ENCODE results near the gene GSTM1. TPM values are rescaled to one million over a fixed set of nuclear protein-coding genes. Genes with fewer than 3 reads are reported as not detected.
"Not testable (repeated sequence)": the region's sequence is repeated elsewhere in the genome, so short reads cannot be mapped to it uniquely, and the experiment has no call there.

GSTM1 gene
- total RNA-seq, 1 donor: not detected

DNA sequence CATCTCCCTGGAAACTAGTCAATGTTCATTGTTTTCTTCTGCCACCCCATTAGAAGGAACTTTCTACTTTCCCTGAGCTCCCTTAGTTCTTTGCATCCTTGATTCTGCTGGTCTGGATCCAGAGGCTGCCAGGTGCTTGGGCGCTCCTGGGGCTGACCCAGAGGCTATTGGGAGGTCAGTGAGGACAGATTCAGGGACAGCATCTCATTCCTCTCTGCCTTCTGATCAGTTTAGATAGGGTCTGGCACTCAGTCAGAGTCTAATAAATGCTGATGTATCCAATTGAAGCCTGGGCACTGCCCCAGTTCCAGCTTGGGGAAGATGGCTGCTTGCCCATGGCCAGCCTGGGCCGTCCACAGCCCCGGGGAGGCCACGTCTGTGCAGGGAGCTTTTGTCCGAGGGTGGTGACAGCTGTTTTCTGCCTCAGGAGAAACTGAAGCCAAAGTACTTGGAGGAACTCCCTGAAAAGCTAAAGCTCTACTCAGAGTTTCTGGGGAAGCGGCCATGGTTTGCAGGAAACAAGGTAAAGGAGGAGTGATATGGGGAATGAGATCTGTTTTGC is 2.3 kb downstream of the GSTM1 start:
- no peak for TF ChIP-seq CTCF (IDR thresholded peaks at IDR 0.05; ENCODE audit: insufficient read depth, low read length)
- DNase-seq (ENCODE audit: low read depth): no peak
- H3K4me3 ChIP-seq (ENCODE audit: low read depth, low read length): no peak overlapping the region

DNA sequence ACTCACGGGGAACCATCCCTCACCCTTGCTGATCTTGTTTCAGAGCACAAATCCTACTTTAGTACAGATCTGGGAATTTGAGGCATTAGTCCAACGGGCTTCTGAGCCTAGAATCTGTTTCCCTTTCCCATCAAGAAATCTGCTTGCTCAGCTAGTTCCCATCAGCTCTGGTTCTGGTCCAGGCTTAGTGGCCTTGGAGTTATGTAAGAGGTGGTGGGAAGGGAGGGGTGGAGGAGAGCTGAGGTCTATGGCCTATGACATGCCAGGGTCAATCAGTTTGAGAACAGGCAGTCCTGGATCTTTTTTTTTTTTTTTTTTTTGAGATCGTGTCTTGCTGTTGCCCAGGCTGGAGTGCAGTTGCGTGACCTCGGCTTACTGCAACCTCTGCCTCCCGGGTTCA is 4.1 kb downstream of the GSTM1 start:
- H3K4me3 ChIP-seq (ENCODE audit: low read depth, low read length): no peak overlapping the region
- no peak for DNase-seq (ENCODE audit: low read depth)
- TF ChIP-seq CTCF (IDR thresholded peaks at IDR 0.05; ENCODE audit: insufficient read depth, low read length): no peak

DNA sequence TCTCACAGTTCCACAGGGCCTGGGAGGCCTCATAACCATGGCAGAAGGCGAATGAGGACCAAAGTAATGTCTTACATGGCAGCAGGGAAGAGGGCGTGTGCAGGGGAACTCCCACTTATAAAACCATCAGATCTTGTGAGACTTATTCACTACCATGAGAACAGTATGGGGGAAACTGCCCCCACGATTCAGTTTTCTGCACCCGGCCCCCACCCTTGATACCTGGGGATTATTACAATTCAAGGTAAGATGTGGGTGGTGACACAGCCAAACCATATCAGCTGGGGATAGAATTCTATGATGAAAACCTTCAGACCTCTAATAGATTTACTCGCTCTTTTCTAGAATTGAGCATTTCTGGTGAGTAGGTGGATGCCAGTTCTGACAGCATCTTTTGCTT is 6.8 kb downstream of the GSTM1 start:
- DNase-seq (ENCODE audit: low read depth); H3K4me3 ChIP-seq (ENCODE audit: low read depth, low read length): not testable (repeated sequence)

DNA sequence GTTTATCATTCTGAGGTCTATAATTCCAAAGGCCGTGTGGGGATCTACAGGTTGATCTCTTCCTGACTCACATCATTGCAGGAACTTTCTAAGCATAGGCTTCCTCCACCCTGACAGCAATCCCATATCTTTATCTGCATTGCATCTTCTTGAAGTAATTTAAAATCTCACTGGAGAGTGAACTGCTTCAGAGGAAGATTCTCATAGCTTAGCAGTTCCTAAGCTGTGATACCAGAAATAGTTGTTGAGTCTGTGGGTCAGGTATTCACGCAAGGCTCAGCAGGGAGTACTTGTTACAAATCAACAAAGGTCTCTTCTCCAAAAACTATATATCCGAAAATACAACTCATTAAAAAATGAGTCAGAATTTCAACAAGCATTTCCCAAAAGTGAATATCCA is 7.5 kb downstream of the GSTM1 start:
- not testable (repeated sequence) for H3K4me3 ChIP-seq (ENCODE audit: low read depth, low read length); DNase-seq (ENCODE audit: low read depth)

DNA sequence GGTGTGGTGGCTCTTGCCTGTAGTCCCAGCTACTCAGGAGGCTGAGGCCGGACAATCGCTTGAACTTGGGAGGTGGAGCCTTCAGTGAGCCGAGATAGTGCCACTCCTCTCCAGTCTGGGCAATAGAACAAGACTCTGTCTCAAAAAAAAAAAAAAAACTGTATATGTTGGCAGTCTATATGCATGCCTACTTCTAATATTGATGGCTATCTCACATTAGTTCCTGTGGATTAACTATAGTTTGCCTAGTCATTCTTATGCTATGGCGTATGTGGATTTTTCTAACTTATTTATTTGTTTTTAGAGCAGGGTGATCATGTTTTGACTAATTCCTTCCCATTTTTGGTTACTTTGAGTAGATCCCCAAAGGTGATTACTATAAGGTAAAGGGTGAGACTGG is 9.4 kb downstream of the GSTM1 start:
- no peak for TF ChIP-seq CTCF (IDR thresholded peaks at IDR 0.05; ENCODE audit: insufficient read depth, low read length)
- DNase-seq (ENCODE audit: low read depth): no peak
- H3K4me3 ChIP-seq (ENCODE audit: low read depth, low read length): no peak overlapping the region

DNA sequence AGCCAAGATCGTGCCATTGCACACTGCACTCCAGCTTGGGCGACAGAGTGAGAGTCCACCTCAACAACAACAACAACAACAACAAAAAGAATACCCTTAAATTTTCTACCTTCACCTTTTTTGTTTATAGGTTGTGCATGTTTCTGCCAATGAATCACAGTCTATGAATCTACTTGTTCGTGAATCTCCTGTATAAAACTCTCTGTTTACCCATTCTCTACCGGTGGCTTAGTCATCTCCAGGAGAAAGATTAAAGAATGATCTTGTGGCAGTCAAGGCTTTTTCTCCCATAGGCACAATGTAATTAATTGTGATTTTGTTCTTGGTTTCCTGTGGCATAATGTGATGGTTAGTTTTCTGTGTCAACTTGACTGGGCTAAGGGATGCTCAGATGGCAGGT is 10.2 kb downstream of the GSTM1 start:
- H3K4me3 ChIP-seq (ENCODE audit: low read depth, low read length); DNase-seq (ENCODE audit: low read depth): not testable (repeated sequence)

DNA sequence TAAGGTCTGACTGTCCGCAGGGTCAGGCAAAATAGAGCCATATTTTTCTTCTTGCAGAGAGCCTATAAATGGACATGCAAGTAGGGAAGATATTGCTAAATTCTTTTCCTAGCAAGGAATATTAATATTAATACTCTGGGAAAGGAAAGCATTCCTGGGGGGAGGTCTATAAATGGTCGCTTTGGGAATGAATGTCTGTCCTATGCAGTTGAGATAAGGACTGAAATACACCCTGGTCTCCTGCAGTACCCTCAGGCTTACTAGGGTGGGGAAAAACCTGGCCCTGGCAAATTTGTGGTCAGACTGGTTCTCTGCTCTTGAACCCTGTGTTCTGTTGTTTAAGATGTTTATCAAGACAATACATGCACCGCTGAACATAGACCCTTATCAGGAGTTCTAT is 15.3 kb downstream of the GSTM1 start:
- H3K4me3 ChIP-seq (ENCODE audit: low read depth, low read length); DNase-seq (ENCODE audit: low read depth): not testable (repeated sequence)

- no peak for DNase-seq (ENCODE audit: low read depth)
- H3K4me3 ChIP-seq (ENCODE audit: low read depth, low read length): no peak overlapping the region
- no peak for TF ChIP-seq CTCF (IDR thresholded peaks at IDR 0.05; ENCODE audit: insufficient read depth, low read length)
Observed at GRCh38 chr1:109704173-109704572, 16.6 kb downstream of the GSTM1 start.

- no peak for DNase-seq (ENCODE audit: low read depth)
- H3K4me3 ChIP-seq (ENCODE audit: low read depth, low read length): no peak overlapping the region
- no peak for TF ChIP-seq CTCF (IDR thresholded peaks at IDR 0.05; ENCODE audit: insufficient read depth, low read length)
Observed at GRCh38 chr1:109705411-109705810, 17.8 kb downstream of the GSTM1 start.

DNA sequence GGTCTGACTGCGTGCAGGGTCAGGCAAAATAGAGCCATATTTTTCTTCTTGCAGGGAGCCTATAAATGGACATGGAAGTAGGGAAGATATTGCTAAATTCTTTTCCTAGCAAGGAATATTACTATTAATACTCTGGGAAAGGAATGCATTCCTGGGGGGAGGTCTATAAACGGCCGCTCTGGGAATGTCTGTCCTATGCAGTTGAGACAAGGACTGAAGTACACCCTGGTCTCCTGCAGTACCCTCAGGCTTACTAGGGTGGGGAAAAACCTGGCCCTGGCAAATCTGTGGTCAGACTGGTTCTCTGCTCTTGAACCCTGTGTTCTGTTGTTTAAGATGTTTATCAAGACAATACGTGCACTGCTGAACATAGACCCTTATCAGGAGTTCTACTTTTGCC is 21.3 kb downstream of the GSTM1 start:
- not testable (repeated sequence) for H3K4me3 ChIP-seq (ENCODE audit: low read depth, low read length); DNase-seq (ENCODE audit: low read depth)

DNA sequence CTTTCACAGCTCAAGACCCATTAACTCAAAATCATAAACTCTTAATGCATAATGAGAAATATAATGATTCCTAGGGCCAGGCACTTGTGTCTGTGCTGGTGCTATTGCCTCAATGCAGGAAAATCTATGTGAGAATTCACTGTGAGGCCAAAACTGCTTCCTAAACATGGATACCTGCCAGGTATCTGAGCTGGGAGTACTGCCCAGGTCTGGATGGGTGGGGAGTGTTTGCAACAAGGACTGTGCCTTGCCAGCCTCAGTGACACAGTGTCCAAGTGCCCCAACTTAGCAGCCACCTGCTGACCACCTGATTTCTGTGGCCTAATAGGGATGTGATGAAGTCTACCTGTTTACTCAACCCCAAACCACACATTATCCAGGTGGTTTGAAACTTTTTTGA is 22.2 kb downstream of the GSTM1 start:
- DNase-seq (ENCODE audit: low read depth); H3K4me3 ChIP-seq (ENCODE audit: low read depth, low read length): not testable (repeated sequence)

- DNase-seq (ENCODE audit: low read depth); H3K4me3 ChIP-seq (ENCODE audit: low read depth, low read length): not testable (repeated sequence)
Observed at GRCh38 chr1:109711593-109712320, 24.1 kb downstream of the GSTM1 start, which contains the start of gene GSTM5. TSS of gene GSTM5 (plus strand) at chr1:109712251. CDS start at chr1:109712313, 62 bp downstream.
